Epithelial cell of esophagus (primary cell): Measurements from ENCODE around the gene STAT2.

Experiments used
- DNase-seq: peaks from one replicate; pipeline ENCODE4 v3.0.0; 2010; ENCODE audit warnings: low read depth
- H3K4me3 ChIP-seq: 2 replicates; pipeline ENCODE4 v1.5.1; 2011; ENCODE audit warnings: mild to moderate bottlenecking, low read length, control low read depth
- CTCF ChIP-seq: IDR thresholded peaks from 2 replicates; pipeline ENCODE4 v1.5.1; 2011; ENCODE audit warnings: low read depth, mild to moderate bottlenecking, low read length, control low read depth, inconsistent platforms; ENCODE audit not compliant: insufficient read depth; ENCODE audit errors: missing control alignments

Gene STAT2

DNA sequence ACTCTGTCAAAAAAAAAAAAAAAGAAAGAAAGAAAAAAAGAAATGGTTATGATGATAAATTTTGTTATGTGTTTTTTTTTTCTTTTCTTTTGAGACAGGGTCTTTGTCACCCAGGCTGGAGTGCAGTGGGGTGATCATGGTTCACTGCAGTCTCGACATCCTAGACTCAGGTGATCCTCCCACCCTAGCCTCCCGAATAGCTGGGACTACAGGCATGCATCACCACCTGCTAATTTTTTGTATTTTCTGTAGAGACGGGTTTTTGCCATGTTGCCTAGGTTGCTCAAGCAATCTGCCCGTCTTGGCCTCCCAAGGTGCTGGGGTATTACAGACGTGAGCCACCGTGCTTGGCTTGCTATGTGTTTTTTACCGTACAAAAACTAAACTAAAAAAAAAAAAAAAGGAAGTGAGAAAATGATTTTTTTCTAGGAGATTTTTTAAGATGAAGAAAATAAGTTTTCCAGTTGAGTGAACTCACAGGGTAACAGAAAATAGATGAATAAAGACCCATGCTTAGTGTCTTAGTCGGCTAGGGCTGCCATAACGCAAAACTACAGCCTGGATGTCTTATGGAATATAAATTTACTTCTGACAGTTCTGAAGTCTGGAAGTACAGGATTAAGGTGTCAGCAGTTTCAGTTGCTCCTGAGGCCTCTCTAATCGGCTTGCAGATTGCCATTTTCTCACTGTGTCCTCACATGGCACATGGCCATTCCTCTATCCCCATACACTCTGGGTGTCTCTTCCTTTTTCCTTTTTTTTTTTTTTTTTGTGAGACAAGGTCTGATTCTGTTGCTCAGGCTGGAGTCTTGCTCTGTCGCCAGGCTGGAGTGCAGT, 15.9 kb upstream of the STAT2 start:
- no peak for DNase-seq
- no peak for TF ChIP-seq CTCF
- H3K4me3 ChIP-seq = no peak overlapping the region

- no peak for TF ChIP-seq CTCF
- H3K4me3 ChIP-seq = no peak overlapping the region
- DNase-seq = no peak
Observed at GRCh38 chr12:56374726-56375597, 15.1 kb upstream of the STAT2 start.

- DNase-seq = no peak
- no peak overlapping the region for H3K4me3 ChIP-seq
- TF ChIP-seq CTCF = no peak
Observed at GRCh38 chr12:56373515-56373914, 13.6 kb upstream of the STAT2 start.

DNA sequence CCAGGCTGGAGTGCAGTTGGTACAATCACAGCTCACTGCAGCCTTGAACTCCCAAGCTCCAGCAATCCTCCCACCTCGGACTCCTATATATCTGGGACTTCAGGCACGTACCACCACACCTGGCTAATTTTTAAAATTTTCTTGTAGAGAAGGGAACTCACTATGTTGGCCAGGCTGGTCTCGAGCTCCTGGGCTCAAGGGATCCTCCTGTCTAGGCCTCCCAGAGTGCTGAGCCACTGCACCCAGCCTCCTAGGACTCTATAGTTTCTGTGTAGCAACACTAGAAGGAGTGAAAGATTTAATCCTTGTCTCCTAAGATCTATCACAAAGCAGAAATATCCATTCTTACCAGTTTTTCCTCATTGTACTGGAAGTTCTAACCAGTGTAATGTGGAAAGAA, 7.0 kb upstream of the STAT2 start:
- TF ChIP-seq CTCF = no peak
- DNase-seq = no peak
- H3K4me3 ChIP-seq = no peak overlapping the region

- H3K4me3 ChIP-seq = no peak within 1 kb of the TSS
- no peak for TF ChIP-seq CTCF
- DNase-seq = no peak
Observed at GRCh38 chr12:56362130-56363059, 2.5 kb upstream of the STAT2 start, which contains the start of gene APOF. TSS of gene APOF (minus strand) at chr12:56362857. CDS start at chr12:56362745, 112 bp downstream.

GRCh38 chr12:56361487-56362129, 1.7 kb upstream of the STAT2 start:
- no peak for DNase-seq
- H3K4me3 ChIP-seq = no peak overlapping the region
- TF ChIP-seq CTCF = no peak
